NCI-H2171 treated with DMSO at 0.1 percent for 48 hours (cell line): ENCODE results near the gene SEMA3G.

Experiments used
- DNase-seq: peaks from one replicate; lab custom pipeline; 2025; lab: John Stamatoyannopoulos, UW

Gene SEMA3G

GRCh38 chr3:52394751-52395502 lies 50.0 kb downstream of the SEMA3G start:
- DNase-seq, result no peak

GRCh38 chr3:52393959-52394670 lies 50.8 kb downstream of the SEMA3G start:
- DNase-seq, result no peak

GRCh38 chr3:52393131-52393807 lies 51.6 kb downstream of the SEMA3G start:
- DNase-seq, result no peak

GRCh38 chr3:52392216-52392930 lies 52.5 kb downstream of the SEMA3G start:
- no peak for DNase-seq

- no peak for DNase-seq
Observed at GRCh38 chr3:52391096-52391495, 53.8 kb downstream of the SEMA3G start.

- no peak for DNase-seq
Observed at GRCh38 chr3:52388933-52389332, 56.0 kb downstream of the SEMA3G start.

- DNase-seq, result no peak
Observed at GRCh38 chr3:52388348-52388821, 56.5 kb downstream of the SEMA3G start.

GRCh38 chr3:52387481-52387880 lies 57.4 kb downstream of the SEMA3G start:
- no peak for DNase-seq

GRCh38 chr3:52385157-52385556 lies 59.7 kb downstream of the SEMA3G start:
- no peak for DNase-seq

- DNase-seq, result no peak
Observed at GRCh38 chr3:52384019-52384761, 60.7 kb downstream of the SEMA3G start.

GRCh38 chr3:52383446-52383845 lies 61.5 kb downstream of the SEMA3G start:
- DNase-seq, result no peak
